IMR-90 (cell line): Measurements from ENCODE around the gene TTLL9. TPM values are rescaled to one million over a fixed set of nuclear protein-coding genes. Genes with fewer than 3 reads are reported as not detected.

Source experiments
- ATAC-seq: fragments of 200-7000 bp; cut with Tn5 transposase; 2 replicates; pipeline ENCODE4 v1.9.1; 2020; ENCODE audit warnings: low read depth, mild to moderate bottlenecking, moderate library complexity
- BruUV-seq: library from RNA; stranded (reverse); fragments of 400-500 nt; replicated peaks from 2 replicates; lab custom pipeline; 2021; lab: Mats Ljungman, UMichigan
- CTCF ChIA-PET: fragments of 300-600 bp; formaldehyde crosslinking; extraction: SDS; loops from one replicate; lab custom pipeline; 2021; ENCODE audit warnings: antibody characterized with exemption; lab: Yijun Ruan, JAX
- POLR2A ChIA-PET: fragments of 300-600 bp; sonication (Branson Sonifier 250); formaldehyde crosslinking; loops from one replicate; lab custom pipeline; 2022; ENCODE audit warnings: antibody characterized with exemption; ENCODE audit not compliant: unreplicated experiment; lab: Charles Lee
- DNase-seq: peaks from one replicate; pipeline ENCODE4 v3.0.0; 2013
- H2AFZ ChIP-seq: replicated peaks from 2 replicates; pipeline ENCODE3; 2013; ENCODE audit warnings: low read length, mild to moderate bottlenecking; ENCODE audit not compliant: poor library complexity
- H2AK5ac ChIP-seq: 2 replicates; pipeline ENCODE4 v1.6.1; 2013; ENCODE audit warnings: low read depth, low read length, inconsistent platforms
- H2AK9ac ChIP-seq: replicated peaks from 2 replicates; pipeline ENCODE3; 2013; ENCODE audit warnings: mild to moderate bottlenecking, low read depth, low read length, moderate library complexity; ENCODE audit not compliant: poor library complexity
- H2BK120ac ChIP-seq: 2 replicates; pipeline ENCODE4 v1.6.1; 2013; ENCODE audit warnings: low read depth, low read length, inconsistent platforms
- H2BK15ac ChIP-seq: 3 replicates; pipeline ENCODE4 v1.6.1; 2013; ENCODE audit warnings: low read depth, low read length, inconsistent platforms
- H2BK20ac ChIP-seq: 2 replicates; pipeline ENCODE4 v1.6.1; 2013; ENCODE audit warnings: low read depth, mild to moderate bottlenecking, inconsistent platforms, low read length, moderate library complexity
- H2BK5ac ChIP-seq: 2 replicates; pipeline ENCODE4 v1.6.1; 2013; ENCODE audit warnings: mild to moderate bottlenecking, low read depth, low read length, inconsistent platforms; ENCODE audit not compliant: poor library complexity, severe bottlenecking
- H3K14ac ChIP-seq: replicated peaks from 2 replicates; pipeline ENCODE4 v1.6.1; 2013; ENCODE audit warnings: low read depth, low read length, inconsistent platforms
- H3K18ac ChIP-seq: 2 replicates; pipeline ENCODE4 v1.6.1; 2013; ENCODE audit warnings: low read depth, low read length, control low read depth
- H3K23ac ChIP-seq: 2 replicates; pipeline ENCODE4 v1.6.1; 2013; ENCODE audit warnings: low read depth, low read length, inconsistent platforms
- H3K27ac ChIP-seq: 2 replicates; pipeline ENCODE4 v1.5.1; 2013; ENCODE audit warnings: mild to moderate bottlenecking, control low read depth, low read length; ENCODE audit not compliant: insufficient read depth
- H3K27me3 ChIP-seq: 2 replicates; pipeline ENCODE4 v1.6.1; 2013; ENCODE audit warnings: low read length; ENCODE audit not compliant: control insufficient read depth, insufficient read depth
- H3K36me3 ChIP-seq: 2 replicates; pipeline ENCODE4 v1.6.1; 2013; ENCODE audit warnings: low read length, mixed read lengths; ENCODE audit not compliant: control insufficient read depth, insufficient read depth
- H3K4ac ChIP-seq: 2 replicates; pipeline ENCODE4 v1.6.1; 2013; ENCODE audit warnings: low read depth, low read length, inconsistent platforms
- H3K4me1 ChIP-seq: 2 replicates; pipeline ENCODE4 v1.6.1; 2013; ENCODE audit warnings: low read length, mixed read lengths; ENCODE audit not compliant: control insufficient read depth, insufficient read depth
- H3K4me2 ChIP-seq: 2 replicates; pipeline ENCODE4 v1.6.1; 2013; ENCODE audit warnings: low read depth, mild to moderate bottlenecking, control low read depth, low read length, moderate library complexity
- H3K4me3 ChIP-seq: 2 replicates; pipeline ENCODE4 v1.5.1; 2013; ENCODE audit warnings: low read depth, mild to moderate bottlenecking, control low read depth, low read length, moderate library complexity; ENCODE audit not compliant: insufficient read depth
- H3K56ac ChIP-seq: 2 replicates; pipeline ENCODE4 v1.6.1; 2013; ENCODE audit warnings: low read length, inconsistent platforms; ENCODE audit not compliant: insufficient read depth; ENCODE audit errors: extremely low read depth
- H3K79me1 ChIP-seq, 2 experiments: 2 replicates each; pipeline ENCODE4 v1.6.1; 2013; ENCODE audit warnings: low read length in 2 of 2, inconsistent platforms in 1 of 2, low read depth in 1 of 2
- H3K9ac ChIP-seq: 2 replicates; pipeline ENCODE4 v1.6.1; 2013; ENCODE audit warnings: low read depth, low read length, control low read depth
- H3K9me1 ChIP-seq: 2 replicates; pipeline ENCODE4 v1.6.1; 2013; ENCODE audit warnings: low read length, inconsistent platforms; ENCODE audit not compliant: insufficient read depth
- H3K9me3 ChIP-seq: 2 replicates; pipeline ENCODE4 v1.6.1; 2013; ENCODE audit warnings: low read length; ENCODE audit not compliant: control insufficient read depth, insufficient read depth
- H4K20me1 ChIP-seq: 2 replicates; pipeline ENCODE4 v1.6.1; 2013; ENCODE audit warnings: low read length, inconsistent platforms; ENCODE audit not compliant: insufficient read depth
- H4K5ac ChIP-seq: 2 replicates; pipeline ENCODE4 v1.6.1; 2013; ENCODE audit warnings: mild to moderate bottlenecking, low read depth, low read length, control low read depth
- H4K8ac ChIP-seq, 2 experiments: 2 replicates each; pipeline ENCODE4 v1.6.1; 2013; ENCODE audit warnings: low read depth in 2 of 2, low read length in 2 of 2, control low read depth in 1 of 2, inconsistent platforms in 1 of 2
- H4K91ac ChIP-seq: 2 replicates; pipeline ENCODE4 v1.6.1; 2013; ENCODE audit warnings: low read depth, low read length, inconsistent platforms; ENCODE audit not compliant: insufficient read depth
- CEBPB ChIP-seq: IDR thresholded peaks from 2 replicates; pipeline ENCODE4 v1.6.1; 2012; ENCODE audit warnings: low read depth, low read length, improper control_type of control experiment
- CHD1 ChIP-seq: IDR thresholded peaks from 2 replicates; pipeline ENCODE4 v1.6.1; 2012; ENCODE audit warnings: low read depth, low read length, improper control_type of control experiment
- CTCF ChIP-seq: conservative IDR thresholded peaks from 2 replicates; pipeline ENCODE4 v1.5.1; 2012; ENCODE audit warnings: mild to moderate bottlenecking, low read depth, low read length, improper control_type of control experiment
- FOS ChIP-seq: fragments of 150-350 bp; IDR thresholded peaks from 2 replicates; pipeline ENCODE4 v1.6.1; 2016; ENCODE audit warnings: low read depth, low read length
- MAFK ChIP-seq: IDR thresholded peaks from 2 replicates; pipeline ENCODE4 v1.6.1; 2012; ENCODE audit warnings: low read depth, low read length, improper control_type of control experiment
- MAZ ChIP-seq: IDR thresholded peaks from 2 replicates; pipeline ENCODE4 v1.6.1; 2012; ENCODE audit warnings: low read depth, mild to moderate bottlenecking, low read length, improper control_type of control experiment, moderate library complexity, borderline replicate concordance
- MXI1 ChIP-seq: IDR thresholded peaks from 2 replicates; pipeline ENCODE4 v1.6.1; 2012; ENCODE audit warnings: low read depth, mild to moderate bottlenecking, low read length, moderate library complexity, borderline replicate concordance
- POLR2A ChIP-seq: IDR thresholded peaks from 2 replicates; pipeline ENCODE4 v1.6.1; 2012; ENCODE audit warnings: mild to moderate bottlenecking, low read depth, low read length
- RAD21 ChIP-seq: IDR thresholded peaks from 2 replicates; pipeline ENCODE4 v1.6.1; 2012; ENCODE audit warnings: low read length, improper control_type of control experiment
- RCOR1 ChIP-seq: IDR thresholded peaks from 2 replicates; pipeline ENCODE4 v1.6.1; 2012; ENCODE audit warnings: mild to moderate bottlenecking, low read length, improper control_type of control experiment; ENCODE audit not compliant: insufficient replicate concordance
- SMC3 ChIP-seq: fragments of 150-350 bp; IDR thresholded peaks from 2 replicates; pipeline ENCODE4 v1.6.1; 2016; ENCODE audit warnings: low read depth, mild to moderate bottlenecking, antibody characterized with exemption, low read length, moderate library complexity
- WGBS, 2 experiments: methylation state at CpG; one replicate each; pipeline versions ENCODE4 v1.1.5 to v1.1.7; 2013; ENCODE audit warnings: missing lambda C conversion rate in 2 of 2; ENCODE audit not compliant: insufficient read length in 1 of 2; ENCODE audit errors: extremely low coverage in 2 of 2; 5-methylcytosine and 5-hydroxymethylcytosine counted together
- dilution Hi-C: fragments of 300-500 bp; cut with HindIII; formaldehyde crosslinking; loops from one replicate; pipeline ENCODE4 v1.14.3; 2018; ENCODE audit warnings: low sequenced_read_pairs; ENCODE audit not compliant: unreplicated experiment
- in situ Hi-C: fragments of 300-500 bp; cut with MboI; formaldehyde crosslinking; loops from 3 replicates; pipeline ENCODE4 v1.14.3; 2019; ENCODE audit warnings: low sequenced_read_pairs, inconsistent platforms, mixed read lengths
- intact Hi-C: fragments of 100-400 bp; cut with micrococcal nuclease; formaldehyde crosslinking; loops from 2 replicates; pipeline ENCODE4 v1.10.0; 2022
- polyA plus RNA-seq, 3 experiments: library from polyadenylated mRNA; depleted of rRNA; stranded (reverse); fragments of >200 nt; gene quantifications; 2 replicates each; pipeline ENCODE4 v1.2.3, GENCODE V29; 2012; ENCODE audit warnings: low replicate concordance in 1 of 3
- total RNA-seq: library from RNA; depleted of rRNA; stranded (reverse); fragments of >200 nt; gene quantifications from 2 replicates; pipeline ENCODE4 v1.2.3, GENCODE V29; 2012

The TTLL9 gene
- total and polyA plus RNA-seq, 2 of the 4 experiments (the other 2 are of a cell fraction), result not detected

GRCh38 chr20:31843288-31843687, 27.1 kb upstream of the TTLL9 start (continued):
- TF ChIP-seq CTCF (no peak), RAD21 (no peak)

GRCh38 chr20:31843881-31844280, 26.6 kb upstream of the TTLL9 start:
- H3K9me3 ChIP-seq, result no peaks in the 10 kb centered on the region
- H2AFZ ChIP-seq, result no peak overlapping the region
- H2BK5ac ChIP-seq, result no peak overlapping the region
- intact Hi-C loops, result no loop called here
- H3K36me3 ChIP-seq, result no peaks in the 10 kb centered on the region
- H3K18ac ChIP-seq, result no peak overlapping the region
- no peak for DNase-seq
- H4K91ac ChIP-seq, result no peak overlapping the region
- H3K4ac ChIP-seq, result no peak overlapping the region
- no TSS peak for BruUV-seq
- H4K8ac ChIP-seq, result no peak overlapping the region
- H4K5ac ChIP-seq, result no peak overlapping the region
- no peaks in the 10 kb centered on the region for H3K79me1 ChIP-seq
- no peak overlapping the region for H3K14ac ChIP-seq
- H3K9me1 ChIP-seq, result peaks cover 8% of the 10 kb centered on the region; the same call in 1 of the 2 replicates
- ChIA-PET POLR2A (no interaction called here), CTCF (no interaction called here)
- WGBS, 2 experiments, result 100% methylated on average over 3 of the region's 5 CpGs; no CpG with 5 or more reads in 1 of the 2 experiments
- H3K4me2 ChIP-seq, result no peak overlapping the region
- no peak overlapping the region for H3K9ac ChIP-seq
- H3K4me3 ChIP-seq, result no peak overlapping the region
- H2AK5ac ChIP-seq, result peak overlapping the region; percentile 34; the same call in 1 of the 2 replicates
- no peak overlapping the region for H2BK120ac ChIP-seq
- H4K20me1 ChIP-seq, result peaks cover 13% of the 10 kb centered on the region
- no peak overlapping the region for H3K56ac ChIP-seq
- peaks cover 15% of the 10 kb centered on the region for H3K4me1 ChIP-seq
- in situ Hi-C loops, result loop anchor here (25.0 kb wide), 2 partner anchors 643 to 818 kb away; partner anchors contain the start of gene C20orf203
- H2BK20ac ChIP-seq, result no peak overlapping the region
- dilution Hi-C loops, result no loop called here
- TF ChIP-seq MAFK (no peak), CEBPB (no peak), POLR2A (no peak), CHD1 (no peak), FOS (no peak), SMC3 (no peak), MAZ (no peak), RCOR1 (no peak), MXI1 (no peak)
- H3K23ac ChIP-seq, result no peak overlapping the region
- H2BK15ac ChIP-seq, result no peak overlapping the region
- H3K27me3 ChIP-seq, result peaks cover 18% of the 10 kb centered on the region
- no peak overlapping the region for H2AK9ac ChIP-seq
- no peak overlapping the region for H3K27ac ChIP-seq
- ATAC-seq, result no peak
